Activated naive CD4-positive, alpha-beta T cell treated with anti-CD3 and anti-CD28 coated beads, Interleukin-2, amount 10 ng/mL, durations not matched to agents 7 days and 5 days (primary cell): Measurements from ENCODE around the gene CELF5.
"Not testable (repeated sequence)": the region's sequence is repeated elsewhere in the genome, so short reads cannot be mapped to it uniquely, and the experiment has no call there.

Source experiments
- CTCF ChIA-PET: fragments of 350-600 bp; sonication (Branson Sonifier 250); formaldehyde crosslinking; loops from one replicate; lab custom pipeline; 2021; ENCODE audit warnings: antibody characterized with exemption; lab: Charles Lee
- DNase-seq: peaks from one replicate; pipeline ENCODE4 v3.0.0-alpha.2; 2020
- H3K27ac Mint-ChIP-seq: one replicate; pipeline ENCODE4 v1.8.0; 2021; ENCODE audit warnings: mild to moderate bottlenecking, moderate library complexity, mixed read lengths
- H3K27me3 Mint-ChIP-seq: one replicate; pipeline ENCODE4 v1.8.0; 2021; ENCODE audit warnings: mild to moderate bottlenecking, mixed read lengths
- H3K36me3 Mint-ChIP-seq: one replicate; pipeline ENCODE4 v1.8.0; 2021; ENCODE audit warnings: mixed read lengths
- H3K4me1 Mint-ChIP-seq: one replicate; pipeline ENCODE4 v1.8.0; 2021; ENCODE audit warnings: mixed read lengths
- H3K4me3 Mint-ChIP-seq: one replicate; pipeline ENCODE4 v1.8.0; 2021; ENCODE audit warnings: mild to moderate bottlenecking, moderate library complexity, mixed read lengths
- H3K9me3 Mint-ChIP-seq: one replicate; pipeline ENCODE4 v1.8.0; 2021; ENCODE audit warnings: mixed read lengths

Gene CELF5

DNA sequence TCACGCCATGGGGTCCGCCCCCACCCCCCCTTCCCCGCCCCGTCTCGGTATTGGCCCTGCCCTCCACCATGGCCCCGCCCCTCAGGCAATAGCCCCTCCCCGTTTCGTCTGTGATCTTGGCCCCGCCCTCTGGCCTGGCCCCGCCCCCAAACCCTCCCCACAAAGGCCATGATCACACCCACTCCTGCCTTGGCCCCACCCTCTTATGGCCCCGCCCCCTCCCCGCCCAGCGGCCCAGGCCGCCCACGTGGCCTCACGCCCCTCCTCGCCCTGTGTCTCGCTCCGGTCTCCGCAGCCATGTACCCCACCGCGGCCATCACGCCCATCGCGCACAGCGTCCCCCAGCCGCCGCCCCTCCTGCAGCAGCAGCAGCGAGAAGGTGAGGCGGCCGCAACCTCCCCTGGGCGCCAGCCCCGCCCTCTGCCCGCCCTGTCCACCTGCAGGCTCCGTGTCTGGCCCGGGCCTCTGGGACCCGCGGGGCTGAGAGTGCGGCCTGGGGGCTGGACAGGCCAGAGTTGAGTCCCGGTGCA lies 61.3 kb downstream of the CELF5 start:
- no peaks in the 10 kb centered on the region for H3K36me3 Mint-ChIP-seq
- H3K27me3 Mint-ChIP-seq, result peaks cover 63% of the 10 kb centered on the region
- CTCF ChIA-PET, result no interaction called here
- no peak overlapping the region for H3K27ac Mint-ChIP-seq
- H3K4me3 Mint-ChIP-seq, result no peak overlapping the region
- H3K4me1 Mint-ChIP-seq, result peaks cover 5% of the 10 kb centered on the region
- DNase-seq, result peak; percentile 67
- H3K9me3 Mint-ChIP-seq, result peaks cover 3% of the 10 kb centered on the region

DNA sequence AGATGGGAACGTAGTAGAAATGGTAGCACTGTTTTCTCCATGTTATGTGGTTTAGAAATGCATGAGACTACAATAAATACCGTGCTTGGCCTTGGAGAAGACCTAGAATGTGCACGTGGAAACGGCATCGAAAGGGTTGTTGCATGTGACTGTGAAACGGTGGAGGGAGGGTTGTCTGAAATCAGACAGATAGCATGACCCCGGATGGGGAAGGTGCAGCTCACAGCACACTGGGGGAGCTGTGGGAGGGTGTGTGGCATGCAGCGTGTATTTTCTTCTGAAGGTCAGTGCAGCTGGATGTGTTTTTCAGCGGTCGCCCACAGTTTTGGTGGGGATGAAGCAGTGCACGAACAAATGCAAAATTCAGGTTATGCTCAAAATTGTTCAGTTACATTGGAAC lies 63.4 kb downstream of the CELF5 start:
- H3K4me3 Mint-ChIP-seq, result no peak overlapping the region
- no peak overlapping the region for H3K27ac Mint-ChIP-seq
- no peak for DNase-seq
- H3K36me3 Mint-ChIP-seq, result no peaks in the 10 kb centered on the region
- peaks cover 67% of the 10 kb centered on the region for H3K27me3 Mint-ChIP-seq
- CTCF ChIA-PET, result no interaction called here
- peaks cover 5% of the 10 kb centered on the region for H3K4me1 Mint-ChIP-seq
- H3K9me3 Mint-ChIP-seq, result peaks cover 3% of the 10 kb centered on the region

DNA sequence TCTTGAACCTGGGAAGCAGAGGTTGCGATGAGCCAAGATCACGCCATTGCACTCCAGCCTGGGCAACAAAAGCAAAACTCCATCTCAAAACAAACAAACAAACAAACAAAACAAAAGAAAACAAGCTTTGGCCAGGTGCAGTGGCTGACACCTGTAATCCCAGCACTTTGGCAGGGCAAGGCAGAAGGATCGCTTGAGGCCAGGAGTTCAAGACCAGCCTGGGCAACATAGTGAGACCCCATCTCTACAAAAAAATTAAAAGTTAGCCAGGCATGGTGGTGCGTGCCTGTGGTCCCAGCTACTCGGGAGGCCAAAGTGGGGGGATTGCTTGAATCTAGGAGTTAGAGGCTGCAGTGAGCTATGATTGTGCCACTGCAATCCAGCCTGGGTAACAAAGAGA lies 64.0 kb downstream of the CELF5 start:
- not testable (repeated sequence) for H3K36me3 Mint-ChIP-seq, H3K4me3 Mint-ChIP-seq, H3K9me3 Mint-ChIP-seq, H3K27ac Mint-ChIP-seq, DNase-seq, H3K4me1 Mint-ChIP-seq
- H3K27me3 Mint-ChIP-seq, result peaks cover 67% of the 10 kb centered on the region
- CTCF ChIA-PET, result interaction anchor here (0.7 kb wide), 1 partner anchor 13 kb away, joined by 3 read pairs; no protein-coding TSS in a partner anchor

DNA sequence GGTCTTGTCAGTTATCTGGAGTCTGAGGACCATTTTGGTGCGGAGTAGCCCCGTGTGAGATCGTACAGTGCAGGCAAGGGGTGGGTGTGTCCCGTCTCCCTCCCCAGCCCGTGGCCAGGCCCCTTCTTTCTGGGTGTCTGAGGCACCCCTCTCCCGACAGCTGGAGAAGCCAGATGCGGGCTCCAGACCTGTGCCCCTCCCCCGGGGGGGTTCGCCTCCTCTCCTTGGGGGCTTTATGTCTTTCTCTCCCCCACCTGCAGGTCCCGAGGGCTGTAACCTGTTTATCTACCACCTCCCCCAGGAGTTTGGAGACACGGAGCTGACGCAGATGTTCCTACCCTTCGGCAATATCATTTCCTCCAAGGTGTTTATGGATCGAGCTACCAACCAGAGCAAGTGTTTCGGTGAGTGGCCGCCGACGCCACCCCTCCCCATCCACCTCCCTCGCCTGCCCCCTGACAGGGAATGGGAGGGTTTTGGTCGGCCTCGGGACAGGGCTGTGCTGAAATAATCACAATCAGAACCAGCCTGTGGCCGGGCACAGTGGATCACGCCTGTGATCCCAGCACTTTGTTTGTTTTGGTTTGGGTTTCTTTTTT lies 65.6 kb downstream of the CELF5 start:
- CTCF ChIA-PET, result interaction anchor here (1.0 kb wide), 1 partner anchor 186 kb away, joined by 3 read pairs; no protein-coding TSS in a partner anchor
- DNase-seq, result no peak
- no peaks in the 10 kb centered on the region for H3K36me3 Mint-ChIP-seq
- peaks cover 4% of the 10 kb centered on the region for H3K4me1 Mint-ChIP-seq
- H3K9me3 Mint-ChIP-seq, result peaks cover 3% of the 10 kb centered on the region
- H3K4me3 Mint-ChIP-seq, result no peak overlapping the region
- H3K27ac Mint-ChIP-seq, result no peak overlapping the region
- peaks cover 59% of the 10 kb centered on the region for H3K27me3 Mint-ChIP-seq

DNA sequence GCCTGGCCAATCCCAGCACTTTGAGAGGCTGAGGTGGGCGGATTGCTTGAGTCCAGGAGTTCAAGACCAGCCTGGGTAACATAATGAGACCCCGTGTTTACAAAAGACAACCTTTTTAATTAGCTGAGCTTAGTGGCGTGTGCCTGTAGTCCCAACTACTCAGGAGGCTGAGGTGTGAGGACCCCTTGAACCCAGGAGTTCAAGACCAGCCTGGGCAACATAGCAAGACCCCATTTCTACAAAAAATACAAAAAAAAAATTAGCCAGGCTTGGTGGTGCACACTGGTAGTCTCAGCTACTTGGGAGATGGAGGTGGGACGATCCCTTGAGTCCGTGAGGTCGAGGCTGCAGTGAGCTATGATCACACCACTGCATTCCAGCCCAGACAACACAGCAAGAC lies 66.4 kb downstream of the CELF5 start:
- H3K36me3 Mint-ChIP-seq, CTCF ChIA-PET: not testable (repeated sequence)

DNA sequence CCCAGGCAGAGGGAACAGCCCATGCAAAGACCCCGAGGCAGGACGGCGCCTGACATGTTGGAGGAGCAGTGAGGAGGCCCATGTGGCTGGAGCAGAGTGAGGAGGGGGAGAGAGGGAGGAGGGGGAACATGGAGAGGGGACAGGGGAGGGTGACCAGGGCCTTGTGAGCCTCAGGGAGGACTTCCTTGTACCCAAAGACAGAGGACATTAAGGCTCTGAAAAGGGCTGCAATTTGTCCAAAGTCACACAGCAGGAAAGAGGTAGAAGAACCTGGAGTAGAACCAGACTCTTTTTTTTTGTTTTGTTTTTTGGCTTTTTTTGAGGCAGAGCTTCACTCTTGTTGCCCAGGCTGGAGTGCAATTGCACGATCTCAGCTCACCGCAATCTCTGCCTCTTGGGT lies 67.2 kb downstream of the CELF5 start:
- CTCF ChIA-PET, result no interaction called here
- no peak overlapping the region for H3K4me3 Mint-ChIP-seq
- H3K27me3 Mint-ChIP-seq, result peaks cover 48% of the 10 kb centered on the region
- no peak for DNase-seq
- no peak overlapping the region for H3K27ac Mint-ChIP-seq
- no peaks in the 10 kb centered on the region for H3K4me1 Mint-ChIP-seq
- no peaks in the 10 kb centered on the region for H3K36me3 Mint-ChIP-seq
- H3K9me3 Mint-ChIP-seq, result no peaks in the 10 kb centered on the region

More for the DNA sequence above, 66.4 kb downstream of the CELF5 start:
- not testable (repeated sequence) for H3K9me3 Mint-ChIP-seq, H3K4me3 Mint-ChIP-seq, H3K27ac Mint-ChIP-seq, H3K4me1 Mint-ChIP-seq, DNase-seq
- H3K27me3 Mint-ChIP-seq, result peaks cover 56% of the 10 kb centered on the region

DNA sequence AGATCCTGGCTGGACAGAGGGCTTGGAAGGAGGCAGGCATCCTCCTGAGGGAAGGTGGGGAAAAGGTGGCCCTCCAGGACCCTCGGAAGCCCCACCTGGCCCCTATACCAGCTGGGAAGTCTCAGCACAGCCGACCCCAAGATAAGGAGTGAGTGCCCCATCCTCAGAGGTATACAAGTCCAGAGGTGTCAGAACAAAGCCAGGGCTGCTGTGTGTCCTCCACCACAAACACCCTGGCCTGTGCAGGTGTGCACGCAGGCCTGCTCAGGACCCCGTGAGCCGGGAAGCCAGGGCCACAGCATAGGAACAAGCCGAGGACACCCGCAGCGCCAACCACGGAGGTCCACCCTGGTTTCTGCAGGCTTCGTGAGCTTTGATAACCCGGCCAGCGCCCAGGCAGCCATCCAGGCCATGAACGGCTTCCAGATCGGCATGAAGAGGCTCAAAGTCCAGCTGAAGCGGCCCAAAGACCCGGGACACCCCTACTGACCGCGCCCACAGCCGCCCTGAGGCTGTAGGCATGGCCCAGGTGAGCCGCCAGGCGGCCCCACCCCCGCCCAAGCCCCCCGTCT lies 68.6 kb downstream of the CELF5 start:
- Mint-ChIP-seq H3K27ac (no peak overlapping the region), H3K9me3 (no peaks in the 10 kb centered on the region), H3K27me3 (peaks cover 38% of the 10 kb centered on the region), H3K36me3 (no peaks in the 10 kb centered on the region), H3K4me3 (no peak overlapping the region), H3K4me1 (no peaks in the 10 kb centered on the region)
- DNase-seq, result no peak
- CTCF ChIA-PET, result no interaction called here

DNA sequence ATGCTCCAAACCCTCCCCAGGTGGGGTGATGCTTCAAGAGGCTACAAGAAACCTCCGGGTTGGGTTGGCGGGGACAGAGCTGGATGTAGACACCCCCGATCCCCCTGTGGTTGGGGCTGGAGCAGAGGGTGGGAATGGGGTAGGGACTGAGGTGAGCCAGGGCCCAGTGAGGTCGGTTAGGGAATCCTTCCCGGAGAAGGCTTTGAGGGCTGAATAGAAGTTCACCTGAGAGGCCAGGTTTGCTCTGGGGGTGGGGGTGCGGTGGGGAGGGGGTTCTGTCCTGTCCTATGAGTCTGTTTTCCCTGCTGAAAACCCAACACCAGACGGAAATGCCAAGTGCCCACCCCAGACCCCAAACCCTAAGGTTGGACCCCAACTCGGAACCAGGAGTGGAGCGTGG lies 69.1 kb downstream of the CELF5 start:
- Mint-ChIP-seq H3K4me3 (no peak overlapping the region), H3K9me3 (no peaks in the 10 kb centered on the region), H3K27ac (no peak overlapping the region), H3K27me3 (peaks cover 33% of the 10 kb centered on the region), H3K36me3 (no peaks in the 10 kb centered on the region), H3K4me1 (no peaks in the 10 kb centered on the region)
- no peak for DNase-seq
- CTCF ChIA-PET, result no interaction called here

DNA sequence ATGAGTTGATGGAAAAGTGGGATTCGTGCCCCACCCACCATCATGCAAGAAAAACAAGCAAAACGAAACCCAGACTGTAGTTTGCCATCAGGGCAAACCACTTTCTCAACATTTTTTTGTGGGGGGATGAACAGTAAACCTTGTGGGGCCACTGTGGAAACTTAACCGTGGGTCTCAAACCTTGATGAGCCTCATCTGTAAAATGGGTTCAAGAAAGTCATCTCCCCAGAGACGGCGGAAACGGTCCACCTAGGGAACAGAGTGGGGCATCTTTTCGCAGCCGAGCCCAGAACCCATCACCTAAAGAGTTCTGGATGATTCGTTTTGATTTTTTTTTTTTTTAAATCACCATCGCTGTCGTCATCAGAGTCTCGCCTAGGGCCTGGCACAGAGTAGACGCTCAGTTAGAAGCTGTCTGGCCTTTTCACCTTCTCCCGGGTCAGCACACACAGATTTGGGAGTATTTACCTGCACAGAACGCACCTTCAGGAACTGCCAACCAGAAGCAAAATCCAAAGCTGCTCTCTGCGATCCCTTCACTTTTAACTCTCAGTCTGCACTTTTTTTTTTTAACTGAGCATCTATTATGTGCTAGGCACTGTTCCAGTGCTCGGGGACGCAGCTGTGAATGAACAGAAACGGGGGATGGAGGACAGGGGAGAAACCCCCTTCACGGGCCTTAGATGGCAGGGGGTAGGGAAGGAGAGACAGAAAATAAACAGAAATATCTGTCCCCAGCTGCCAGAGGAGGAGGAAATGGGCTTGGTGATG lies 69.8 kb downstream of the CELF5 start:
- H3K9me3 Mint-ChIP-seq, result no peaks in the 10 kb centered on the region
- H3K4me1 Mint-ChIP-seq, result no peaks in the 10 kb centered on the region
- no peak for DNase-seq
- no peak overlapping the region for H3K4me3 Mint-ChIP-seq
- CTCF ChIA-PET, result no interaction called here
- peaks cover 37% of the 10 kb centered on the region for H3K27me3 Mint-ChIP-seq
- no peaks in the 10 kb centered on the region for H3K36me3 Mint-ChIP-seq
- H3K27ac Mint-ChIP-seq, result no peak overlapping the region

DNA sequence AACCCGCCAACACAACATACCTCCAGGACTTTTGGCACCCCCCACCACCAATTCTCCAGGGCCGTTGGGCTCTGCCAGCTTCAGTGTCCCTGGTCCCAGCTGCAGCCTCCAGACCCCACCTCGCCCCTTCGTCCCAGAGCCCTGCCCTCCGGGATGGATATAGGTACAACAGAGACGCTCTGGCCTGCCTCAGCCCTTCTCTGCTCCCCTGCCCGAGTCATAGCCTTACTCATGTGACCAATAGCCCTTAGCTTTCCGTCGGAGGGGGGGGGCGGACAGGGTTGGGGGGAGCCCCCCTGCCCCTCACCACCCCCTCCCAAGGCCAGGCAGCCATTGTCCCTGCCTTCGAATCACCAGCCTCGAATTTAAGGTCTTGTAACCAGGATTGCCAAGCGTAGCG lies 71.1 kb downstream of the CELF5 start:
- Mint-ChIP-seq H3K36me3 (no peaks in the 10 kb centered on the region), H3K9me3 (no peaks in the 10 kb centered on the region), H3K27ac (no peak overlapping the region), H3K4me1 (no peaks in the 10 kb centered on the region), H3K4me3 (no peak overlapping the region), H3K27me3 (peaks cover 36% of the 10 kb centered on the region)
- CTCF ChIA-PET, result no interaction called here
- no peak for DNase-seq

DNA sequence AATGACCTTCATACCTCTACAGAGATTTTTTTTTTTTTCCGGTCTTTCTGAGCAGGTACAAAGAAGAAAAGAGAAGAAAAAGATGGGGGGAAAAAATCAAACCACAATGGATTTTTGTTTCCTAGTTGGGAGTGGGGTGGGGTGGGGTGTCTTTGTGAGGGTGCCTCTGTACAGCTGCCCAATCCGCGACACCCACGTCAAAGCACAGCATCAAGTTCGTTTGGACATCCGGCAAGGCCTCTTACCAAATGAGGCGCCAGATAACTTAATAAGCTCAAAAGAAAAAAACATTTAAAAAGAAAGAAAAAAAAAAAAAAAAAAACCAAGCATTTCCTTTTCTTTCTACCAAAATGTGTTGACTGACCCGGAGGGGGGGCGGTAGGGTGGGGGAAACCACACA lies 71.6 kb downstream of the CELF5 start:
- no peak for DNase-seq
- Mint-ChIP-seq H3K4me3 (no peak overlapping the region), H3K27me3 (peaks cover 36% of the 10 kb centered on the region), H3K27ac (no peak overlapping the region), H3K9me3 (no peaks in the 10 kb centered on the region), H3K4me1 (no peaks in the 10 kb centered on the region), H3K36me3 (no peaks in the 10 kb centered on the region)
- CTCF ChIA-PET, result no interaction called here

DNA sequence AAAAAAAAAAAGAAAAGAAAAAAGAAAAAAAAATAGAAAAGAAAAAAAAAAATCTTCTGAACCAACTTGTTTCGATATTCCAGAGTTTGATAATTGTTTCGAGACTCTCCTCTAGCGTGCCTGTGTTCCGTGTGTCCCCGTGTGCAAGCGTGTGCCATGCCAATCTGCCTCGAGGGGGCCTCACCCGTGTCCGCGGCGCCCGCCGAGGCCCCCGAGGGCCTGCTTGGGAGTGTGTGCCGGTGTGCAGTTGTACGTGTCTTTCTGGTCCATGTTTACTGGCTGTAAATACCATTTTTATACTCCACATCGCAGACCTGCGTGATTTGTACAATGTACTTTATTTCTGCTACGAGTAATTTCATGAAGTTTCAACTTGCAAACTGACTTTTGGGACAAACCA lies 72.0 kb downstream of the CELF5 start:
- H3K4me3 Mint-ChIP-seq, result no peak overlapping the region
- H3K27ac Mint-ChIP-seq, result no peak overlapping the region
- H3K4me1 Mint-ChIP-seq, result no peaks in the 10 kb centered on the region
- CTCF ChIA-PET, result no interaction called here
- H3K36me3 Mint-ChIP-seq, result no peaks in the 10 kb centered on the region
- no peaks in the 10 kb centered on the region for H3K9me3 Mint-ChIP-seq
- DNase-seq, result no peak
- H3K27me3 Mint-ChIP-seq, result peaks cover 34% of the 10 kb centered on the region

DNA sequence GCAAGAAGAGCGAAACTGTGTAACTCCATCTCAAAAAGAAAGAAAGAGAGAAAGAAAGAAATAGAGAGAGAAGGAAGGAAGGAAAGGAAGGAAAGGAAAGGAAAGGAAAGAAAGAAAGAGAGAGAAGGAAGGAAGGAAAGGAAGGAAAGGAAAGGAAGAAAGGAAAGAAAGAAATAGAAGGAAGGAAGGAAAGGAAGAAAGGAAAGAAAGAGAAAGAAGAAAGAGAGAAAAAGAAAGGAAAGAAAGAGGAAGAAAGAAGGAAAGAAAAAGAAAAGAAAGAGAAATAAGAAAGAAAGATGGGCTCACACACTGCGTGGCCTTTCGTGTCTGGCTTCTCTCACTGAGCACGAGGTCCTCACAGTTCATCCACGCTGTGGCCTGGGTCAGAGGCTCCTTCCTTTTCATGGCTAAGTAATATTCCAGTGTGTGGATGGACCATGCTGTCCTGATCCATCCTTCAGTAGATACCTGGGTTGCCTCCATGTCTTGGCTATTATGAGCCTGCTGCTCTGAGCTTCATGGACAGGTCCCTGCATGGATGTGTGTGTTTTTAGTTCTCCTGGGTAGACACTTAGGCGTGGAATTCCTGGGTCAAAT lies 74.5 kb downstream of the CELF5 start:
- Mint-ChIP-seq H3K36me3 (no peaks in the 10 kb centered on the region), H3K27ac (no peak overlapping the region), H3K9me3 (peaks cover 5% of the 10 kb centered on the region), H3K4me1 (no peaks in the 10 kb centered on the region), H3K27me3 (peaks cover 24% of the 10 kb centered on the region), H3K4me3 (no peak overlapping the region)
- no peak for DNase-seq
- CTCF ChIA-PET, result no interaction called here

DNA sequence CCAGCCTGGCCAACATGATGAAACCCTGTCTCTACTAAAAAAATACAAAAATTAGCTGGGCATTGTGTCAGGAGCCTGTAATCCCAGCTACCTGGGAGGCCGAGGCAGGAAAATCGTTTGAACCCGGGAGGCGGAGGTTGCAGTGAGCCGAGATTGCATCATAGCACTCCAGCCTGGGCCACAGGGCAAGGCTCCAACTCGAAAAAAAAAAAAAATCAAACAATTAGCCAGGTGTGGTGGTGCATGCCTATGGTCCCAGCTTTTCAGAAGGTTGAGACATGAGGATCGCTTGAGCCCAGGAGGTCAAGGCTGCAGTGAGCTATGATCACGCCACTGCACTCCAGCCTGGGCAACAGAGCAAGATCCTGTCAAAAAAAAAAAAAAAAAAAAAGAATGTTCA lies 76.1 kb downstream of the CELF5 start:
- H3K36me3 Mint-ChIP-seq, H3K4me1 Mint-ChIP-seq, H3K27ac Mint-ChIP-seq, CTCF ChIA-PET, H3K9me3 Mint-ChIP-seq, H3K4me3 Mint-ChIP-seq, DNase-seq: not testable (repeated sequence)
- peaks cover 20% of the 10 kb centered on the region for H3K27me3 Mint-ChIP-seq
